ENCODE data around the gene EFCAB7.

- TF ChIP-seq POLR2AphosphoS5 (IDR thresholded peaks at IDR 0.05) (no peak), CTCF (IDR thresholded peaks at IDR 0.05 in 8 of 11, conservative IDR thresholded peaks at IDR 0.05 in 3 of 11) (no peak)
Measured at GRCh38 chr1:63607322-63607721, 84.0 kb downstream of the EFCAB7 start.
